Endothelial cell of umbilical vein (primary cell): ENCODE measurements around the gene RND3. TPM values are rescaled to one million over a fixed set of nuclear protein-coding genes. Genes with fewer than 3 reads are reported as not detected.

Source experiments
- BruUV-seq: library from RNA; stranded (reverse); fragments of 400-500 nt; replicated peaks from 2 replicates; lab custom pipeline; 2021; lab: Mats Ljungman, UMichigan
- CTCF ChIA-PET: fragments of 300-600, 350-600 bp; sonication (Branson Sonifier 250); formaldehyde crosslinking; loops from one replicate; lab custom pipeline; 2021; ENCODE audit warnings: antibody characterized with exemption, inconsistent platforms; lab: Charles Lee
- POLR2A ChIA-PET: fragments of 300-600, 350-600 bp; sonication (Branson Sonifier 250); formaldehyde crosslinking; loops from one replicate; lab custom pipeline; 2021; ENCODE audit warnings: antibody characterized with exemption, inconsistent platforms; lab: Charles Lee
- DNase-seq: peaks from one replicate; pipeline ENCODE4 v3.0.0-alpha.2; 2011; ENCODE audit warnings: low read depth, low spot score
- FAIRE-seq: peaks from 2 replicates; lab custom pipeline; 2011; peaks lifted over from hg19 to GRCh38; lab: Jason Lieb, UNC
- H2AFZ ChIP-seq: 2 replicates; pipeline ENCODE4 v1.6.0; 2012; ENCODE audit warnings: low read depth, low read length, control low read depth, inconsistent platforms
- H3K27ac ChIP-seq: 2 replicates; pipeline ENCODE4 v1.5.1; 2011; ENCODE audit warnings: low read depth, mild to moderate bottlenecking, control low read depth, low read length, moderate library complexity; ENCODE audit not compliant: insufficient read depth
- H3K27me3 ChIP-seq, 2 experiments: 2 replicates each; pipeline versions ENCODE4 v1.6.0 to v1.6.1; 2011; ENCODE audit warnings: low read length in 2 of 2, mixed read lengths in 1 of 2; ENCODE audit not compliant: control insufficient read depth in 2 of 2, insufficient read depth in 2 of 2
- H3K36me3 ChIP-seq, 2 experiments: 2 replicates in 1 of 2; 3 replicates in 1 of 2; pipeline ENCODE4 v1.5.1; 2011; ENCODE audit warnings: low read length in 2 of 2, mild to moderate bottlenecking in 1 of 2, moderate library complexity in 1 of 2; ENCODE audit not compliant: control insufficient read depth in 2 of 2, insufficient read depth in 2 of 2; ENCODE audit errors: extremely low read depth in 1 of 2
- H3K4me1 ChIP-seq: 3 replicates; pipeline ENCODE4 v1.5.1; 2011; ENCODE audit warnings: mild to moderate bottlenecking, low read length; ENCODE audit not compliant: control insufficient read depth, insufficient read depth; ENCODE audit errors: extremely low read depth
- H3K4me2 ChIP-seq: 2 replicates; pipeline ENCODE4 v1.6.1; 2011; ENCODE audit warnings: low read length, control low read depth, mixed read lengths; ENCODE audit not compliant: insufficient read depth
- H3K4me3 ChIP-seq, 3 experiments: fragments of 200-600 bp in 1 of 3; sonication (generic), shearing (Covaris generic) in 1 of 3; replicated peaks in 1 of 3; 2 replicates each; pipeline ENCODE4 v1.5.1; 2011 to 2016; ENCODE audit warnings: control low read depth in 3 of 3, low read length in 3 of 3, mild to moderate bottlenecking in 2 of 3, inconsistent platforms in 1 of 3, low read depth in 1 of 3, moderate library complexity in 1 of 3; ENCODE audit not compliant: insufficient read depth in 1 of 3
- H3K79me2 ChIP-seq: 2 replicates; pipeline ENCODE4 v1.6.0; 2012; ENCODE audit warnings: low read length, inconsistent platforms; ENCODE audit not compliant: control insufficient read depth, insufficient read depth
- H3K9ac ChIP-seq: replicated peaks from 2 replicates; pipeline ENCODE3; 2011; ENCODE audit warnings: low read length, control low read depth; ENCODE audit not compliant: insufficient read depth; ENCODE audit errors: extremely low read depth
- H3K9me1 ChIP-seq: replicated peaks from 3 replicates; pipeline ENCODE4 v1.6.0; 2011; ENCODE audit warnings: mild to moderate bottlenecking, low read length; ENCODE audit not compliant: control insufficient read depth, insufficient read depth; ENCODE audit errors: extremely low read depth
- H3K9me3 ChIP-seq: replicated peaks from 2 replicates; pipeline ENCODE4 v1.5.1; 2012; ENCODE audit warnings: low read length, inconsistent platforms; ENCODE audit not compliant: control insufficient read depth, insufficient read depth
- H4K20me1 ChIP-seq: replicated peaks from 2 replicates; pipeline ENCODE3; 2011; ENCODE audit warnings: mild to moderate bottlenecking, low read length; ENCODE audit not compliant: control insufficient read depth, insufficient read depth; ENCODE audit errors: extremely low read depth
- FOS ChIP-seq: IDR thresholded peaks from 2 replicates; pipeline ENCODE4 v1.6.1; 2011; ENCODE audit warnings: mild to moderate bottlenecking, low read length, moderate library complexity, borderline replicate concordance; ENCODE audit not compliant: insufficient read depth
- JUN ChIP-seq: IDR thresholded peaks from 2 replicates; pipeline ENCODE4 v1.6.1; 2011; ENCODE audit warnings: borderline replicate concordance, low read depth; ENCODE audit not compliant: insufficient read length, insufficient read depth
- MAX ChIP-seq: IDR thresholded peaks from 2 replicates; pipeline ENCODE4 v1.6.1; 2011; ENCODE audit not compliant: insufficient read depth, insufficient read length
- POLR2AphosphoS5 ChIP-seq: IDR thresholded peaks from 2 replicates; pipeline ENCODE4 v1.6.1; 2012; ENCODE audit warnings: low read depth, mild to moderate bottlenecking, control low read depth, low read length, moderate library complexity; ENCODE audit not compliant: insufficient read depth
- dilution Hi-C: fragments of 300-500 bp; cut with MboI; formaldehyde crosslinking; loops from one replicate; pipeline ENCODE4 v1.15.0; 2019; ENCODE audit warnings: low sequenced_read_pairs; ENCODE audit not compliant: extremely low pct_ligation_motif_present
- intact Hi-C: fragments of 100-400 bp; cut with micrococcal nuclease; formaldehyde crosslinking; loops from one replicate; pipeline ENCODE4 v1.10.0; 2022
- polyA plus RNA-seq, 4 experiments: library from polyadenylated mRNA; depleted of rRNA in 3 of 4; stranded (reverse) in 3 of 4; unstranded in 1 of 4; fragments of >200 nt; gene quantifications; 2 replicates each; pipeline versions ENCODE4 v1.2.1 to v1.2.3, GENCODE V29; 2011 to 2012; ENCODE audit warnings: missing spikeins in 1 of 4
- total RNA-seq: library from RNA; stranded (reverse); gene quantifications from 2 replicates; pipeline ENCODE4 v1.2.3, GENCODE V29; 2021
- TF ChIP-seq, protein P1 (sequence below), 2 donors: IDR thresholded peaks; 1 replicate in 1 of 2; 2 replicates in 1 of 2; pipeline ENCODE4 v1.5.1; 2011; ENCODE audit warnings: low read length in 2 of 2, mild to moderate bottlenecking in 2 of 2, moderate library complexity in 2 of 2, control low read depth in 1 of 2, inconsistent platforms in 1 of 2, low read depth in 1 of 2; ENCODE audit not compliant: insufficient read depth in 1 of 2; ENCODE audit errors: extremely low read depth in 1 of 2

RND3 gene
- total and polyA plus RNA-seq, 2 donors (not counting 3 experiments of a cell fraction or from before 2014, with no cell fraction given): 53.3 to 158 TPM

- no TSS peak for BruUV-seq
Observed at GRCh38 chr2:150459281-150459680, 28.2 kb downstream of the RND3 start.

More at GRCh38 chr2:150459281-150459680, 28.2 kb downstream of the RND3 start:
- Histone ChIP-seq H2AFZ (no peak overlapping the region), H3K79me2 (no peaks in the 10 kb centered on the region), H3K9me3 (no peaks in the 10 kb centered on the region), H4K20me1 (no peaks in the 10 kb centered on the region), H3K36me3 (no peaks in the 10 kb centered on the region), H3K27ac (no peak overlapping the region), H3K4me1 (peaks cover 16% of the 10 kb centered on the region), H3K9ac (no peak overlapping the region), H3K27me3 (no peaks in the 10 kb centered on the region), H3K4me3 (no peak overlapping the region), H3K4me2 (no peak overlapping the region), H3K9me1 (no peaks in the 10 kb centered on the region)
- intact Hi-C loops (no loop called here), dilution Hi-C loops (no loop called here)
- FAIRE-seq (no peak), DNase-seq (no peak)
- TF ChIP-seq FOS (no peak), POLR2AphosphoS5 (no peak), JUN (no peak), MAX (no peak)
- TF ChIP-seq, protein P1, sequence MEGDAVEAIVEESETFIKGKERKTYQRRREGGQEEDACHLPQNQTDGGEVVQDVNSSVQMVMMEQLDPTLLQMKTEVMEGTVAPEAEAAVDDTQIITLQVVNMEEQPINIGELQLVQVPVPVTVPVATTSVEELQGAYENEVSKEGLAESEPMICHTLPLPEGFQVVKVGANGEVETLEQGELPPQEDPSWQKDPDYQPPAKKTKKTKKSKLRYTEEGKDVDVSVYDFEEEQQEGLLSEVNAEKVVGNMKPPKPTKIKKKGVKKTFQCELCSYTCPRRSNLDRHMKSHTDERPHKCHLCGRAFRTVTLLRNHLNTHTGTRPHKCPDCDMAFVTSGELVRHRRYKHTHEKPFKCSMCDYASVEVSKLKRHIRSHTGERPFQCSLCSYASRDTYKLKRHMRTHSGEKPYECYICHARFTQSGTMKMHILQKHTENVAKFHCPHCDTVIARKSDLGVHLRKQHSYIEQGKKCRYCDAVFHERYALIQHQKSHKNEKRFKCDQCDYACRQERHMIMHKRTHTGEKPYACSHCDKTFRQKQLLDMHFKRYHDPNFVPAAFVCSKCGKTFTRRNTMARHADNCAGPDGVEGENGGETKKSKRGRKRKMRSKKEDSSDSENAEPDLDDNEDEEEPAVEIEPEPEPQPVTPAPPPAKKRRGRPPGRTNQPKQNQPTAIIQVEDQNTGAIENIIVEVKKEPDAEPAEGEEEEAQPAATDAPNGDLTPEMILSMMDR (IDR thresholded peaks at IDR 0.05; ENCODE audit: extremely low read depth in 1 of 2, insufficient read depth in 1 of 2, low read depth in 1 of 2, low read length in 2 of 2): no peak
- ChIA-PET CTCF (interaction anchor here (1.0 kb wide), 1 partner anchor 19 kb away, joined by 3 read pairs; no protein-coding TSS in a partner anchor), POLR2A (no interaction called here)
